KOPT-K1 (cell line): ENCODE results near the gene SH3RF3.

Source experiments
- H3K27ac ChIP-seq: fragments of 200-600 bp; sonication (generic); 2 replicates; pipeline ENCODE4 v1.5.1; 2016; ENCODE audit warnings: antibody characterized with exemption, mild to moderate bottlenecking, low read depth, low read length; ENCODE audit not compliant: poor library complexity, severe bottlenecking
- H3K36me3 ChIP-seq: fragments of 200-600 bp; sonication (generic); 2 replicates; pipeline ENCODE4 v1.5.1; 2017; ENCODE audit warnings: antibody characterized with exemption, mild to moderate bottlenecking, low read length, moderate library complexity; ENCODE audit not compliant: insufficient read depth
- H3K9me3 ChIP-seq: fragments of 200-600 bp; sonication (generic); 2 replicates; pipeline ENCODE4 v1.5.1; 2017; ENCODE audit warnings: antibody characterized with exemption, low read length, mild to moderate bottlenecking; ENCODE audit not compliant: insufficient read depth, poor library complexity, severe bottlenecking

SH3RF3 gene

DNA sequence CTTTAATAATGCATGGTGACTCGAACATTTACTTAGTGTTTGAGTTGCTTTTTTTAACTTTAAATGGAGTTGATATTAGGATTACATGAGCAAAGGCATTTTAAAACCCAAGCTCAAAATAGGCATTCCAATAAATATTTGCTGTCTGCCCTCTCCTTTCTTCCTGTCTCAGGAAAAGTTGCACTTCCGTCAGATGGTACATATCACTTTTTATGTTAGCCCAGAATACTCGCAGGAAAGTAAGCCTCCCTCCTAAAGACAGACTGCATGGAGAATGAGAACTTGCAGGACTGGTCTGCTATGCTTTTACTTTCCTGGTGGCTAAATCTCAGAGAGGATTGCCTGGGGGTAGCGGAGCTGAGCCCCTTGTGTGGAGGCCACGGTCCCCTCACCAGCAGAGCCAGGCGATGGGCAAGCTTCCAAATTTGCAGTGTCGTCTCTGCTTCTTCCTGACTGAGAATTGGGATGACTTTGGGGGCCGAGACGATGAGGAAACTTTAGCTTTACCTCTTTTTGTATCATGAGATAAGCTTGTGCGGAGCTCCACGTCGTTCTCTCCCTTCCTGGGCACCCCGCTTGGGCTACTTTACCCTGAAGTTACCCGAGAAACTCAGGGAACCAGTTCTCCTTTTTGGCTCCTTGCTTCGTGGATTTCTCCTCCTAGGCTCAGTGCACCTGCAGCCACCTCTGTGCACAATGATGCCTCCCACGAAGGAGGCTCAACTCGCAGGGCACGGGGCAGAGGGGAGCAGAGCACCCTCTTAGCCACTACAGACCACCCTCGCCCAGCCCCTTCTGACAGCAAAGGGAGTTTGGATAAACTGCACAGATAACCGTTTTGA, 223.3 kb downstream of the SH3RF3 start:
- Histone ChIP-seq H3K9me3 (no peaks in the 10 kb centered on the region), H3K27ac (no peak overlapping the region), H3K36me3 (no peaks in the 10 kb centered on the region)

GRCh38 chr2:109352898-109353689, 224.1 kb downstream of the SH3RF3 start:
- Histone ChIP-seq H3K27ac (no peak overlapping the region), H3K36me3 (no peaks in the 10 kb centered on the region)

DNA sequence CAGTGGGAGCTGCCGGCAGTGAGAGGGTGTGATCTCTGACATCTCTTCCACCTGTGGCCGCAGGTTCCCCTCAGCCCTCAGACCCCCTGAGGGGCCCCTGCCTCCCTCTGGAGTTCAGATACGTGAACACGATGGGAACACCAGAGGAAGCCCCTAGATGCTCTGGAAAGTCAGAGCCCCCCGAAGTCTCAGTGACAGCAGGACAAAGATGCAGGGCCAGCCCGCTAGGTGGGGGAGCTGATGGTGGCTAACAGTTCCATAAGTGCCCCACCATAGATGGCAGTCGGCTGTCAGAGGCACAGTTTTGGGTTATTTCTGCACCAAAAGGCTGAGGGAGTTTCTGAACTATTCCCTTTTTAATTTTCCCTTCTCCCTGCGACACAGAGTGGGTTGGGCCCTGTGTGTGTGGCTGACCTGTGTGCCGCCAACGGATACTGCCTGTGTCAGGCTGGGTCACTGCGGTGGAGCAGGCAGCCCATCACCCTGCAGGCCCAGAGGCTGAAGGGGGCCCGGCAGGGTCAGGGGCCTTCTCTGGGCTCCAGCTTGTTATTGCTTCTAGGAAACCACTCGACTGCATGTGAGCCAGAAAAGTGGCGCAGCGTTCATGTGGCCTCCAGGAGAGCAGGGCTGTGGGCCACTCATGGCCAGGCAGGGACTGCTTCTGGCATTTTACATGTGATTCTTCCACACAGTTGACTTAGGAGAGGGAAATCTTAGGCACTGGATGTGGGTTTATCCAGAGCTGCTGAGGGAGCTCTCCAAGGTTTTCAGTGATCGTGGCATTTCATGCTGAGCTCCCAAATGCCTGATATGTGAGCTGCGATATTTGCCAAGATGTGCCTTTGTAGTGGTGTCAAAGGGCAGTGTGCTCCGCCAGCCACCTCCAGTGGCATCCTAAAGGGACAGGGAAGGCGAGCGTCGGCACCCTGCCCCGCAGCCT, 225.1 kb downstream of the SH3RF3 start:
- H3K9me3 ChIP-seq = peaks cover 10% of the 10 kb centered on the region
- H3K27ac ChIP-seq = no peak overlapping the region
- H3K36me3 ChIP-seq = no peaks in the 10 kb centered on the region

More at GRCh38 chr2:109352898-109353689, 224.1 kb downstream of the SH3RF3 start:
- H3K9me3 ChIP-seq = peaks cover 5% of the 10 kb centered on the region

DNA sequence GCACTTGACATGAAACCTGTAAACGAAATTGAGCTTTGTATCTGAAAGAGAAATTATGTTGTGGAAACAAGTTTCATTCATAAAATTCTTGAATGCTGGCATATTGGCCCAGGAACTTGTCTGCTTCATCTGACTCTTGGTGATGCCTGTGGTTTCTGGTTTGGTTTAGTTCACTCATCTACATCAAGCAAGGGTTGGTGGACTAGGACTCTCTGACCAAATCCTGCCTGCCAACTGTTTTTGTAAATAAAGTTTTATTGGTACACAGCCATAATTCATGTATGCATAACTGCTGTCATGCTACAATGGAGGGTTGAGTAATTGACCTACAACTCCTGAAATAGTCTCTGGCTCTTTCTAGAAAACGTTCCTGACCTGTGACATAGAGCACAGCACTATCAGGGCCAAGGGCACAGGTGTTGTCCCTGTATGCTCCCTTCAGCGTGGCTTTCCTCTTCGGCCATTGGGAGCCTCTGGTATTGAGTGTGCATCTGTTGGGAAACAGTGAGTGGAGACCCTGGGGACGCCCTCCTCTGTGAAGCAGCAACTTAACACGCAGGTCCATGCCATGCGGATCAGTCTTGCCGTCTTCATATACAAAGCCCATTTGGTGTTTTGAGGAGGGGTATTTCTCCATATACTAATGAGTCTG, 226.3 kb downstream of the SH3RF3 start:
- Histone ChIP-seq H3K27ac (no peak overlapping the region), H3K36me3 (no peaks in the 10 kb centered on the region), H3K9me3 (peaks cover 10% of the 10 kb centered on the region)

GRCh38 chr2:109356324-109357035, 227.5 kb downstream of the SH3RF3 start:
- H3K27ac ChIP-seq = no peak overlapping the region
- peaks cover 16% of the 10 kb centered on the region for H3K9me3 ChIP-seq
- H3K36me3 ChIP-seq = no peaks in the 10 kb centered on the region

- Histone ChIP-seq H3K36me3 (no peaks in the 10 kb centered on the region), H3K9me3 (peaks cover 6% of the 10 kb centered on the region), H3K27ac (no peak overlapping the region)
Observed at GRCh38 chr2:109364217-109364616, 235.2 kb downstream of the SH3RF3 start.

DNA sequence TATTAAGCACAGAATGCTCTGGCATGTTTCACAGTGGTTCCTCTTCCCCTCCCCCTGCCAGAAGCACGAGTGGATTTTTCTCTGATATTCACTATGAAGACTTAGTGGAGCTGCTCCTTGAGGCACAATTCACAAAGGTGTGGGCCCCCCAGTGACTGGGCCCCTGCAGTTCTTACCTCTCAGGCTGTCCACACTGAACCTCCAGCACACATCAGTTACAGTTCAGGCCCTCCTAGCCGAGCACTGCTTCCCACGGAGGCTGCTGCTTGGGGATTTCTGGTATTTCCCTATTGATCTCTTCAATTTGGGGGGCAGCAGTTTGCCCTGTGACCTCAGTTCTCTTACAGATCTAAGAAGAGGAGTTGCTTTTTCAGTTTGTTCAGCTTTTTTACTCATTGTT, 236.1 kb downstream of the SH3RF3 start:
- Histone ChIP-seq H3K27ac (no peak overlapping the region), H3K9me3 (peaks cover 6% of the 10 kb centered on the region), H3K36me3 (no peaks in the 10 kb centered on the region)

DNA sequence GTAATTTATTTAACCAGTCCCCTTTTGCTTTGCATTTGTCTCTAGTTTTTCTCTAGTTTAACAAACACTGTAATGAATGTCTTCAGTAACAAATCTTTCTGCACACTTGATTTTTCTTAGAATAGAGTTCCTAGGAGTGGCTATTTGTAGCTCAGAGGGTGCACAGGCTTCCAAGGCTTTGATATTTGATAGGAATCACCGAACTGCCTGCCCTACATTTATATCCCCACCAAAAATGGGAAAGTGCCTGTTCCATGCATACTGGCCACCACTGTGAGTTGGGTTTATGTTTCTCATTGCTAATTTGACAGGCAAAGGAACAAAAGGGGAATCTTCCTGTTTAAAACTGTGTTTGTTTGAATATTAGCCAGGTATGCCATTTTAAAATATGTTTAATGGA, 238.7 kb downstream of the SH3RF3 start:
- H3K27ac ChIP-seq = no peak overlapping the region
- H3K36me3 ChIP-seq = no peaks in the 10 kb centered on the region
- no peaks in the 10 kb centered on the region for H3K9me3 ChIP-seq

DNA sequence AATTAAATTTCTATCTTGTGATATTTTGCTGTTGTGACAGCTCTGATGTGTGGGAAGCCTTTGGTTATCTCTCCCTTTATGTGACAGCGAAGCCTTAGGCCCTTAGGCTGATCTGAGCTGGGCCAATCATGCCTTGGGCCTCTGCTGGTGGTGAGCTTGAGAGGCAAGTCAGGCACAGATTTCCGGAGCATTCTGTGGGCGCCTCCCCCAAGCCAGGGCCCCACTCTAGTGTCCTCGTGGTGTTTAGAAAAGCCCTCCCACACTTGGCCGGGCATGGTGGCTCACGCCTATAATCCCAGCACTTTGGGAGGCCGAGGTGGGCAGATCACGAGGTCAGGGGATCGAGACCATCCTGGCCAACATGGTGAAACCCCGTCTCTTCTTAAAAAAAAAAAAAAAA, 239.8 kb downstream of the SH3RF3 start:
- H3K9me3 ChIP-seq = no peaks in the 10 kb centered on the region
- H3K36me3 ChIP-seq = no peaks in the 10 kb centered on the region
- H3K27ac ChIP-seq = no peak overlapping the region

GRCh38 chr2:109369671-109370191, 240.7 kb downstream of the SH3RF3 start:
- Histone ChIP-seq H3K36me3 (no peaks in the 10 kb centered on the region), H3K27ac (no peak overlapping the region), H3K9me3 (no peaks in the 10 kb centered on the region)

DNA sequence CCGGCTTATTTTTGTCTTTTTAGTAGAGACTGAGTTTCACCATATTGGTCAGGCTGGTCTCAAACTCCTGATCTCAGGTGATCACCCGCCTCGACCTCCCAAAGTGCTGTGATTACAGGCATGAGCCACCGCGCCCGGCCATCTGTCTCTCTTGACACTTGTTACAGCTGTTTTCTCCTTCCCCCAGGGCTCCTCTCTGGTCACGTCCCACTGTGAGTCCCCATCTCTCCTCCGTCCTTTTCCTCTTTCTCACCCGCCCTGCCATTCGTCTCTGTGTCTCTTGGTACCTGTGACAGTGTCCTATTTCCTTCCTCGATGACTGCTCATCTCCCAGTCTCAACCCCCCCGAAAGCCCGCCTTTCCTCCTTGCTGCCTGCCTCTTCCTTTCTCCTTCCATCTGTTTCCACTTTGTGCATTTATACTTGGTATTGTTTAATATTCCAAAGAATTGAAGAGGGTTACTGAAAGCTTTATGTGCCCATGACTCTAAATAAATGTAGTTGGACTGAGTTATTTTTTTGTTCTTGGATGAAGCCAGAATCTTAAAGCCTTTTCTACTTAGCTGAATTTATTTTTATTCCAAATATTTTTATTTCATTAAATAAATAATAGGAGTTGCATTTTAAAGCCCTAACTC, 241.5 kb downstream of the SH3RF3 start:
- Histone ChIP-seq H3K36me3 (no peaks in the 10 kb centered on the region), H3K9me3 (no peaks in the 10 kb centered on the region), H3K27ac (no peak overlapping the region)

- Histone ChIP-seq H3K9me3 (no peaks in the 10 kb centered on the region), H3K36me3 (no peaks in the 10 kb centered on the region), H3K27ac (no peak overlapping the region)
Observed at GRCh38 chr2:109371481-109372170, 242.6 kb downstream of the SH3RF3 start.

GRCh38 chr2:109372171-109372568, 243.2 kb downstream of the SH3RF3 start:
- H3K9me3 ChIP-seq = no peaks in the 10 kb centered on the region
- H3K36me3 ChIP-seq = no peaks in the 10 kb centered on the region
- H3K27ac ChIP-seq = no peak overlapping the region
